HEK293T (cell line): ENCODE measurements around the gene ANKS6.
"Not testable (repeated sequence)": the region's sequence is repeated elsewhere in the genome, so short reads cannot be mapped to it uniquely, and the experiment has no call there.

Source experiments
- CTCF ChIA-PET: fragments of 350-600 bp; formaldehyde crosslinking; extraction: SDS; loops from one replicate; lab custom pipeline; 2021; ENCODE audit warnings: antibody characterized with exemption, inconsistent platforms; lab: Yijun Ruan, JAX
- POLR2A ChIA-PET: fragments of 350-600 bp; formaldehyde crosslinking; extraction: SDS; loops from one replicate; lab custom pipeline; 2020; ENCODE audit warnings: antibody characterized with exemption, inconsistent platforms; lab: Yijun Ruan, JAX
- DNase-seq: peaks from one replicate; pipeline ENCODE4 v3.0.0; 2012; ENCODE audit warnings: mixed read lengths; ENCODE audit errors: extremely low spot score
- ARNT ChIP-seq: fragments of 450-650 bp; IDR thresholded peaks from 2 replicates; pipeline ENCODE4 v1.6.1; 2017; ENCODE audit warnings: mild to moderate bottlenecking
- BHLHE40 ChIP-seq: fragments of 450-650 bp; IDR thresholded peaks from 2 replicates; pipeline ENCODE4 v1.6.1; 2016; ENCODE audit warnings: mild to moderate bottlenecking, moderate library complexity, borderline replicate concordance
- CTBP1 ChIP-seq: fragments of 450-650 bp; IDR thresholded peaks from 2 replicates; pipeline ENCODE4 v1.6.1; 2016; ENCODE audit warnings: borderline replicate concordance
- ELF4 ChIP-seq: fragments of 450-650 bp; IDR thresholded peaks from 2 replicates; pipeline ENCODE4 v1.6.1; 2017; ENCODE audit warnings: antibody characterized with exemption
- FOXA1 ChIP-seq: fragments of 450-650 bp; IDR thresholded peaks from 2 replicates; pipeline ENCODE4 v1.6.1; 2016; ENCODE audit warnings: mild to moderate bottlenecking
- FOXK2 ChIP-seq: fragments of 450-650 bp; IDR thresholded peaks from 2 replicates; pipeline ENCODE4 v1.6.1; 2016; ENCODE audit warnings: mild to moderate bottlenecking
- FOXM1 ChIP-seq: fragments of 450-650 bp; IDR thresholded peaks from 2 replicates; pipeline ENCODE4 v1.6.1; 2017; ENCODE audit warnings: mild to moderate bottlenecking, borderline replicate concordance
- HDGF ChIP-seq: fragments of 450-650 bp; IDR thresholded peaks from 2 replicates; pipeline ENCODE4 v1.6.1; 2017; ENCODE audit warnings: antibody characterized with exemption, borderline replicate concordance
- L3MBTL2 ChIP-seq: fragments of 450-650 bp; conservative IDR thresholded peaks from 2 replicates; pipeline ENCODE4 v1.6.1; 2016; ENCODE audit warnings: mild to moderate bottlenecking
- LEF1 ChIP-seq: fragments of 450-650 bp; IDR thresholded peaks from 2 replicates; pipeline ENCODE4 v1.6.1; 2017; ENCODE audit warnings: mild to moderate bottlenecking, borderline replicate concordance
- NFRKB ChIP-seq: fragments of 450-650 bp; IDR thresholded peaks from 2 replicates; pipeline ENCODE4 v1.6.1; 2016; ENCODE audit warnings: mild to moderate bottlenecking, moderate library complexity
- PKNOX1 ChIP-seq: fragments of 450-650 bp; IDR thresholded peaks from 2 replicates; pipeline ENCODE4 v1.6.1; 2016
- SP1 ChIP-seq: fragments of 450-650 bp; IDR thresholded peaks from 2 replicates; pipeline ENCODE4 v1.6.1; 2017
- SUZ12 ChIP-seq: fragments of 450-650 bp; IDR thresholded peaks from 2 replicates; pipeline ENCODE4 v1.6.1; 2016; ENCODE audit warnings: mild to moderate bottlenecking
- TARDBP ChIP-seq: fragments of 450-650 bp; IDR thresholded peaks from 2 replicates; pipeline ENCODE4 v1.6.1; 2016
- ZNF384 ChIP-seq: fragments of 450-650 bp; IDR thresholded peaks from 2 replicates; pipeline ENCODE4 v1.6.1; 2016

ANKS6 gene

GRCh38 chr9:98687911-98688310 lies 108.4 kb downstream of the ANKS6 start:
- TF ChIP-seq ZNF384 = no peak
- no peak for TF ChIP-seq NFRKB
- no peak for TF ChIP-seq LEF1
- TF ChIP-seq ELF4 = no peak
- no peak for TF ChIP-seq SUZ12
- TF ChIP-seq L3MBTL2 = no peak
- TF ChIP-seq TARDBP = no peak
- TF ChIP-seq SP1 = no peak
- TF ChIP-seq FOXK2 = no peak
- no peak for TF ChIP-seq ARNT
- TF ChIP-seq HDGF = no peak
- TF ChIP-seq BHLHE40 = no peak
- TF ChIP-seq FOXA1 = no peak
- no peak for TF ChIP-seq FOXM1
- TF ChIP-seq CTBP1 = no peak
- no peak for TF ChIP-seq PKNOX1
- POLR2A ChIA-PET = no interaction called here
- CTCF ChIA-PET = no interaction called here

GRCh38 chr9:98686961-98687855 lies 109.1 kb downstream of the ANKS6 start:
- DNase-seq = no peak
- no peak for TF ChIP-seq L3MBTL2
- CTCF ChIA-PET = no interaction called here
- POLR2A ChIA-PET = no interaction called here

More at GRCh38 chr9:98687911-98688310, 108.4 kb downstream of the ANKS6 start:
- no peak for DNase-seq

DNA sequence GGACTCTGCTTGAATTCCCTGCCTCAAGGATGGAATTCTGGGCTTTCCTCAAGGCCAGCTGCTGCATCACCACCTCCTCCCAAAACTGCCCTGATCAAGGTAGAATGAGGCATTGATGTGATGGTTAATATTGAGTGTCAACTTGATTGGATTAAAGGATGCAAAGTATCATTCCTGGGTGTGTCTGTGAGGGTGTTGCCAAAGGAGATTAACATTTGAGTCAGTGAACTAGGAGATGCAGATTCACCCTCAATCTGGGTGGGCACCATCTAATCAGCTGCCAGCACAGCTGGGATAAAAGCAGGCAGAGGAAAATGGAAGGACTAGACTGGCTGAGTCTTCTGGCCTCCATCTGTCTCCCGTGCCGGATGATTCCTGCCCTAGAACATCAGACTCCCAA lies 111.5 kb downstream of the ANKS6 start:
- DNase-seq, POLR2A ChIA-PET, CTCF ChIA-PET: not testable (repeated sequence)
